DMS53 (cell line): ENCODE results near the gene PDE6A.

Experiments used
- DNase-seq: peaks from one replicate; lab custom pipeline; 2025; lab: John Stamatoyannopoulos, UW

PDE6A gene

GRCh38 chr5:149816661-149817060 lies 127.9 kb downstream of the PDE6A start:
- no peak for DNase-seq

DNA sequence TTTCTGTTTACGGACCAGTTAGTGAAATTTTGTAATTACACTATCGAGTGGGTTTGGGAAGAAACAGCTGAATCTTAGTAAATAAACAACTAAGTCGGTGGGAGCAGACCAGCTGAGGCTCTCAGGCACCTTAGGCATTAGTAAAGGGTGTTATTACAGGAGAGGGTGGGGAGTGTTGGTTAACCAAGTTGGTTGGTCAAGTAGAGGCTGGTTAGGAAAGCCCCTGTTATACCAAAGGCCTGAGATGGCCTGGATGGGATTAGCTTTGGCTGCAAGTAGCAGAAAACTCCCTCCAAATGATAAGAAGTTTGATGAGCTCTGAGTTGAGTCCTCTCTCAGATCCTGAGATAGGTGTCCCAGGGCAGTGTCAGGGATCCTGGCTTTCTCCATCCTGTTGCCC lies 133.1 kb downstream of the PDE6A start:
- DNase-seq = no peak

GRCh38 chr5:149810856-149811255 lies 133.7 kb downstream of the PDE6A start:
- DNase-seq = no peak

DNA sequence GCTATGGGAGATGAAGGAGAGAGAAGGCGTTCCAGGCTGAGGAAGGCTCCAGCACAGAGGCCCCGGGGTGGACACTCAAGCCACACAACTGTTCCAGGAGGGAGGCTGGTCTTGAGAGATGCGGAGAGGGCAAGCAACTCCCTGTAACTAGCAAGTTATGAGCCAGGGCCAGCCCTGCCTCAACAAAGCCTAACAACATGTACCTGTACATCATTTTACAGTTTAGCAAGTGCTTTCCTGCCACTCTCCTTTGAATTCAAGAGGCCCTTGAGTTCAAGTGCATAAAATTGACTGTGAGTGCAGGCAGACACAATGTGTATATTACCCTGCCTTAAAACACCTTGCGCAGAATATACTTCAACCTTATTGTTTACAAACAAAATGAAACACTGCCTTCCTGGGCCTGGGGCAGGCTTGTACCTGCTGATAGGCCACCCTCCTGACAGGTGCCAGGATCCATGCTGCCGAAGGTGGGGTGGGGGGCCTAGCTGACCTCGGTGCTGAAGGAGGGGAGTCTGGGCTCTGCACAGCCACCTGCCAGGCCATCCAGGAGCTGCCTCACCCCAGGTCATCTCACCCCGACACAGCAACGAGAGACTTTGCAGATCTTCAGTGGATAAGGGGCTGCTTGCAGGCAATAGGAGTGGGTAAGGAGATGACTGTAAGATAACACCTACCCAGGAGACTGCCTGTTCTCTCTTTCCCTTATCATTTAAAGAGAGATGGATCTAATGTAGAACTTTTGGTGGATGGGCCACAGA lies 134.5 kb downstream of the PDE6A start:
- DNase-seq = peak; percentile 94

GRCh38 chr5:149808264-149808982 lies 136.2 kb downstream of the PDE6A start:
- DNase-seq = no peak
